Stimulated activated CD8-positive, alpha-beta memory T cell treated with anti-CD3 and anti-CD28 coated beads, Interleukin-4, amount 100 ng/mL, for 48 hours (primary cell): ENCODE measurements around the gene PRKCQ.
A peak's percentile ranks its signal among the peaks of the same experiment; 100 is the strongest.
"Not testable (repeated sequence)": the region's sequence is repeated elsewhere in the genome, so short reads cannot be mapped to it uniquely, and the experiment has no call there.

Source experiments
- DNase-seq: peaks from one replicate; pipeline ENCODE4 v3.0.0-alpha.2; 2020

PRKCQ gene

GRCh38 chr10:6401558-6402348, 178.3 kb downstream of the PRKCQ start:
- peak; percentile 60 for DNase-seq

GRCh38 chr10:6400821-6401465, 179.1 kb downstream of the PRKCQ start:
- no peak for DNase-seq

- DNase-seq, result no peak
These were observed 179.7 kb downstream of the PRKCQ start for GRCh38 chr10:6400331-6400730.

- no peak for DNase-seq
These were observed 180.2 kb downstream of the PRKCQ start for GRCh38 chr10:6399879-6400278.

- DNase-seq, result no peak
These were observed 180.8 kb downstream of the PRKCQ start for GRCh38 chr10:6399231-6399741.

GRCh38 chr10:6398399-6398798, 181.7 kb downstream of the PRKCQ start:
- DNase-seq, result no peak

GRCh38 chr10:6396652-6397051, 183.4 kb downstream of the PRKCQ start:
- no peak for DNase-seq

GRCh38 chr10:6396226-6396625, 183.8 kb downstream of the PRKCQ start:
- DNase-seq, result no peak

GRCh38 chr10:6395606-6396005, 184.5 kb downstream of the PRKCQ start:
- DNase-seq, result no peak

GRCh38 chr10:6394084-6394483, 186.0 kb downstream of the PRKCQ start:
- DNase-seq, result no peak

GRCh38 chr10:6393168-6393567, 186.9 kb downstream of the PRKCQ start:
- DNase-seq, result no peak

- DNase-seq, result no peak
These were observed 189.7 kb downstream of the PRKCQ start for GRCh38 chr10:6390213-6390845.

GRCh38 chr10:6388261-6388893, 191.7 kb downstream of the PRKCQ start:
- DNase-seq, result no peak

- DNase-seq, result no peak
These were observed 193.1 kb downstream of the PRKCQ start for GRCh38 chr10:6386960-6387359.

GRCh38 chr10:6386346-6386745, 193.7 kb downstream of the PRKCQ start:
- DNase-seq, result no peak

GRCh38 chr10:6385665-6386064, 194.4 kb downstream of the PRKCQ start:
- no peak for DNase-seq

- DNase-seq, result no peak
These were observed 195.2 kb downstream of the PRKCQ start for GRCh38 chr10:6384847-6385246.

- no peak for DNase-seq
These were observed 196.0 kb downstream of the PRKCQ start for GRCh38 chr10:6384031-6384430.

GRCh38 chr10:6383096-6383812, 196.8 kb downstream of the PRKCQ start:
- no peak for DNase-seq

GRCh38 chr10:6382081-6382480, 198.0 kb downstream of the PRKCQ start:
- DNase-seq, result peak; percentile 44

GRCh38 chr10:6380478-6380877, 199.6 kb downstream of the PRKCQ start:
- DNase-seq, result not testable (repeated sequence)

GRCh38 chr10:6379015-6379776, 200.9 kb downstream of the PRKCQ start:
- no peak for DNase-seq
